ENCODE measurements around the gene SRGAP1. TPM values are rescaled to one million over a fixed set of nuclear protein-coding genes. Genes with fewer than 3 reads are reported as not detected.

The SRGAP1 gene
- polyA plus RNA-seq, 6 donors from 2014 or later: 0.01 to 0.26 (median 0.05) TPM

GRCh38 chr12:63989301-63989845 lies 144.9 kb downstream of the SRGAP1 start:
- Mint-ChIP-seq H3K27me3 (peaks cover 0 to 11% (median 0%) of the 10 kb centered on the region in 3 donors), H3K36me3 (no peaks in the 10 kb centered on the region), H3K4me1 (peaks cover 4 to 6% (median 4%) of the 10 kb centered on the region in 3 donors), H3K27ac (no peak overlapping the region), H3K9me3 (no peaks in the 10 kb centered on the region), H3K4me3 (no peak overlapping the region)
- no peak for DNase-seq
- ATAC-seq (ENCODE audit: low read depth in 2 of 2): no peak

- DNase-seq (no peak), ATAC-seq (ENCODE audit: low read depth in 2 of 2) (no peak)
- H3K27me3 Mint-ChIP-seq: peaks cover 0 to 11% (median 0%) of the 10 kb centered on the region in 3 donors
- no peak overlapping the region for H3K27ac Mint-ChIP-seq
- no peak overlapping the region for H3K4me3 Mint-ChIP-seq
- no peaks in the 10 kb centered on the region for H3K36me3 Mint-ChIP-seq
- no peaks in the 10 kb centered on the region for H3K9me3 Mint-ChIP-seq
- H3K4me1 Mint-ChIP-seq: no peaks in the 10 kb centered on the region
Measured at GRCh38 chr12:63990828-63991547, 146.5 kb downstream of the SRGAP1 start.

GRCh38 chr12:63994704-63995103 lies 150.2 kb downstream of the SRGAP1 start:
- Mint-ChIP-seq H3K9me3 (peaks cover 0 to 7% (median 0%) of the 10 kb centered on the region in 7 donors), H3K4me1 (no peaks in the 10 kb centered on the region), H3K27me3 (peaks cover 0 to 18% (median 11%) of the 10 kb centered on the region in 3 donors), H3K36me3 (no peaks in the 10 kb centered on the region), H3K4me3 (no peak overlapping the region), H3K27ac (no peak overlapping the region)
- ATAC-seq (ENCODE audit: low read depth in 2 of 2) (no peak), DNase-seq (no peak)

- no peak overlapping the region for H3K4me3 Mint-ChIP-seq
- no peak for DNase-seq
- H3K36me3 Mint-ChIP-seq: no peaks in the 10 kb centered on the region
- H3K27ac Mint-ChIP-seq: no peak overlapping the region
- ATAC-seq (ENCODE audit: low read depth in 2 of 2): no peak
- peaks cover 0 to 21% (median 16%) of the 10 kb centered on the region in 3 donors for H3K27me3 Mint-ChIP-seq
- peaks cover 0 to 11% (median 0%) of the 10 kb centered on the region in 7 donors for H3K9me3 Mint-ChIP-seq
- H3K4me1 Mint-ChIP-seq: no peaks in the 10 kb centered on the region
Measured at GRCh38 chr12:63995512-63995911, 151.0 kb downstream of the SRGAP1 start.

GRCh38 chr12:63996556-63996955 lies 152.1 kb downstream of the SRGAP1 start:
- H3K4me1 Mint-ChIP-seq: no peaks in the 10 kb centered on the region
- H3K36me3 Mint-ChIP-seq: no peaks in the 10 kb centered on the region
- peaks cover 0 to 21% (median 16%) of the 10 kb centered on the region in 3 donors for H3K27me3 Mint-ChIP-seq
- ATAC-seq (ENCODE audit: low read depth in 2 of 2) (no peak), DNase-seq (no peak)
- H3K27ac Mint-ChIP-seq: no peak overlapping the region
- no peak overlapping the region for H3K4me3 Mint-ChIP-seq
- H3K9me3 Mint-ChIP-seq: peaks cover 0 to 11% (median 3%) of the 10 kb centered on the region in 7 donors

GRCh38 chr12:63997198-63997597 lies 152.7 kb downstream of the SRGAP1 start:
- DNase-seq (no peak), ATAC-seq (ENCODE audit: low read depth in 2 of 2) (no peak)
- Mint-ChIP-seq H3K4me3 (no peak overlapping the region), H3K27ac (no peak overlapping the region), H3K4me1 (no peaks in the 10 kb centered on the region), H3K36me3 (no peaks in the 10 kb centered on the region), H3K27me3 (peaks cover 0 to 17% (median 16%) of the 10 kb centered on the region in 3 donors), H3K9me3 (peaks cover 0 to 11% (median 3%) of the 10 kb centered on the region in 7 donors)

- no peak for DNase-seq
- Mint-ChIP-seq H3K9me3 (peaks cover under 1 to 11% (median 5%) of the 10 kb centered on the region in 7 donors), H3K4me3 (no peak overlapping the region), H3K27ac (no peak overlapping the region), H3K4me1 (no peaks in the 10 kb centered on the region), H3K36me3 (no peaks in the 10 kb centered on the region), H3K27me3 (peaks cover 0 to 16% (median 13%) of the 10 kb centered on the region in 3 donors)
- no peak for ATAC-seq (ENCODE audit: low read depth in 2 of 2)
Measured at GRCh38 chr12:63998584-63998983, 154.1 kb downstream of the SRGAP1 start.

- H3K27me3 Mint-ChIP-seq: peaks cover 0 to 16% (median 13%) of the 10 kb centered on the region in 3 donors
- no peaks in the 10 kb centered on the region for H3K4me1 Mint-ChIP-seq
- no peaks in the 10 kb centered on the region for H3K36me3 Mint-ChIP-seq
- DNase-seq: no peak
- H3K27ac Mint-ChIP-seq: no peak overlapping the region
- no peak for ATAC-seq (ENCODE audit: low read depth in 2 of 2)
- H3K9me3 Mint-ChIP-seq: peaks cover 5 to 11% (median 5%) of the 10 kb centered on the region in 7 donors
- no peak overlapping the region for H3K4me3 Mint-ChIP-seq
Measured at GRCh38 chr12:63999853-64000252, 155.4 kb downstream of the SRGAP1 start.

GRCh38 chr12:64001439-64001838 lies 156.9 kb downstream of the SRGAP1 start:
- peaks cover 0 to 16% (median 13%) of the 10 kb centered on the region in 3 donors for H3K27me3 Mint-ChIP-seq
- no peaks in the 10 kb centered on the region for H3K4me1 Mint-ChIP-seq
- no peak overlapping the region for H3K4me3 Mint-ChIP-seq
- no peak for ATAC-seq (ENCODE audit: low read depth in 2 of 2)
- H3K27ac Mint-ChIP-seq: no peak overlapping the region
- no peak for DNase-seq
- H3K9me3 Mint-ChIP-seq: peaks cover 5 to 11% (median 5%) of the 10 kb centered on the region in 7 donors
- no peaks in the 10 kb centered on the region for H3K36me3 Mint-ChIP-seq

GRCh38 chr12:64004641-64005040 lies 160.1 kb downstream of the SRGAP1 start:
- Mint-ChIP-seq H3K27ac (no peak overlapping the region), H3K36me3 (no peaks in the 10 kb centered on the region), H3K9me3 (peaks cover 4 to 8% (median 5%) of the 10 kb centered on the region in 7 donors), H3K27me3 (peaks cover 0 to 6% (median 3%) of the 10 kb centered on the region in 3 donors), H3K4me3 (no peak overlapping the region), H3K4me1 (no peaks in the 10 kb centered on the region)
- DNase-seq: no peak
- ATAC-seq (ENCODE audit: low read depth in 2 of 2): no peak

- no peaks in the 10 kb centered on the region for H3K27me3 Mint-ChIP-seq
- no peaks in the 10 kb centered on the region for H3K4me1 Mint-ChIP-seq
- peaks cover 0 to 8% (median 5%) of the 10 kb centered on the region in 7 donors for H3K9me3 Mint-ChIP-seq
- DNase-seq (no peak), ATAC-seq (ENCODE audit: low read depth in 2 of 2) (no peak)
- H3K36me3 Mint-ChIP-seq: no peaks in the 10 kb centered on the region
- H3K4me3 Mint-ChIP-seq: no peak overlapping the region
- no peak overlapping the region for H3K27ac Mint-ChIP-seq
Measured at GRCh38 chr12:64006211-64006825, 161.8 kb downstream of the SRGAP1 start.

GRCh38 chr12:64007853-64008252 lies 163.4 kb downstream of the SRGAP1 start:
- H3K36me3 Mint-ChIP-seq: no peaks in the 10 kb centered on the region
- no peak for DNase-seq
- peaks cover 0 to 8% (median 0%) of the 10 kb centered on the region in 7 donors for H3K9me3 Mint-ChIP-seq
- no peaks in the 10 kb centered on the region for H3K27me3 Mint-ChIP-seq
- ATAC-seq (ENCODE audit: low read depth in 2 of 2): no peak
- H3K27ac Mint-ChIP-seq: no peak overlapping the region
- no peaks in the 10 kb centered on the region for H3K4me1 Mint-ChIP-seq
- no peak overlapping the region for H3K4me3 Mint-ChIP-seq

- H3K27me3 Mint-ChIP-seq: no peaks in the 10 kb centered on the region
- H3K27ac Mint-ChIP-seq: no peak overlapping the region
- peaks cover 0 to 7% (median 0%) of the 10 kb centered on the region in 7 donors for H3K9me3 Mint-ChIP-seq
- ATAC-seq (ENCODE audit: low read depth in 2 of 2) (no peak), DNase-seq (no peak)
- no peaks in the 10 kb centered on the region for H3K36me3 Mint-ChIP-seq
- no peak overlapping the region for H3K4me3 Mint-ChIP-seq
- no peaks in the 10 kb centered on the region for H3K4me1 Mint-ChIP-seq
Measured at GRCh38 chr12:64008596-64008995, 164.1 kb downstream of the SRGAP1 start.
